ENCODE results near the gene PTDSS2.

The PTDSS2 gene

GRCh38 chr11:487571-488021, 37.5 kb downstream of the PTDSS2 start:
- DNase-seq (ENCODE audit: low spot score), result no peak
- no peak for TF ChIP-seq CTCF (IDR thresholded peaks at IDR 0.05; ENCODE audit: borderline replicate concordance, control extremely low read depth, extremely low read depth, insufficient read depth, missing control alignments)
- in situ Hi-C loops (cut with MboI; ENCODE audit: low sequenced_read_pairs, unreplicated experiment), result no loop called here

- no peak for DNase-seq (ENCODE audit: low spot score)
- TF ChIP-seq CTCF (IDR thresholded peaks at IDR 0.05; ENCODE audit: borderline replicate concordance, control extremely low read depth, extremely low read depth, insufficient read depth, missing control alignments), result no peak
- in situ Hi-C loops (cut with MboI; ENCODE audit: low sequenced_read_pairs, unreplicated experiment), result no loop called here
These were observed 38.0 kb downstream of the PTDSS2 start for GRCh38 chr11:488062-488461.

- in situ Hi-C loops (cut with MboI; ENCODE audit: low sequenced_read_pairs, unreplicated experiment), result no loop called here
- no peak for DNase-seq (ENCODE audit: low spot score)
- TF ChIP-seq CTCF (IDR thresholded peaks at IDR 0.05; ENCODE audit: borderline replicate concordance, control extremely low read depth, extremely low read depth, insufficient read depth, missing control alignments), result no peak
These were observed 38.5 kb downstream of the PTDSS2 start for GRCh38 chr11:488579-488978.

GRCh38 chr11:488992-489391, 38.9 kb downstream of the PTDSS2 start:
- TF ChIP-seq CTCF (IDR thresholded peaks at IDR 0.05; ENCODE audit: borderline replicate concordance, control extremely low read depth, extremely low read depth, insufficient read depth, missing control alignments), result no peak
- in situ Hi-C loops (cut with MboI; ENCODE audit: low sequenced_read_pairs, unreplicated experiment), result no loop called here
- no peak for DNase-seq (ENCODE audit: low spot score)

GRCh38 chr11:489610-490185, 39.6 kb downstream of the PTDSS2 start:
- in situ Hi-C loops (cut with MboI; ENCODE audit: low sequenced_read_pairs, unreplicated experiment), result no loop called here
- no peak for DNase-seq (ENCODE audit: low spot score)
- TF ChIP-seq CTCF (IDR thresholded peaks at IDR 0.05; ENCODE audit: borderline replicate concordance, control extremely low read depth, extremely low read depth, insufficient read depth, missing control alignments), result no peak

- TF ChIP-seq CTCF (IDR thresholded peaks at IDR 0.05; ENCODE audit: borderline replicate concordance, control extremely low read depth, extremely low read depth, insufficient read depth, missing control alignments), result no peak
- no peak for DNase-seq (ENCODE audit: low spot score)
These were observed 40.3 kb downstream of the PTDSS2 start for GRCh38 chr11:490186-490929.

More at GRCh38 chr11:490186-490929, 40.3 kb downstream of the PTDSS2 start:
- in situ Hi-C loops (cut with MboI; ENCODE audit: low sequenced_read_pairs, unreplicated experiment), result no loop called here
